SU-DHL-6 (cell line): ENCODE results near the gene SLC24A3.

Source experiments
- CTCF ChIP-seq: fragments of 200-600 bp; sonication (generic); IDR thresholded peaks from one replicate; pipeline ENCODE4 v1.5.1; 2017; ENCODE audit warnings: antibody characterized with exemption, mild to moderate bottlenecking, low read length, moderate library complexity; ENCODE audit not compliant: insufficient read depth, poor library complexity, severe bottlenecking
- EZH2phosphoT487 ChIP-seq: fragments of 200-600 bp; sonication (generic), shearing (Covaris generic); conservative IDR thresholded peaks from 2 replicates; pipeline ENCODE4 v1.6.1; 2018; ENCODE audit warnings: mild to moderate bottlenecking, antibody characterized with exemption, low read length, moderate library complexity, mixed read lengths

GRCh38 chr20:19407196-19407595 lies 194.8 kb downstream of the SLC24A3 start:
- TF ChIP-seq CTCF (no peak), EZH2phosphoT487 (no peak)
